ENCODE results near the gene ATR.

DNA sequence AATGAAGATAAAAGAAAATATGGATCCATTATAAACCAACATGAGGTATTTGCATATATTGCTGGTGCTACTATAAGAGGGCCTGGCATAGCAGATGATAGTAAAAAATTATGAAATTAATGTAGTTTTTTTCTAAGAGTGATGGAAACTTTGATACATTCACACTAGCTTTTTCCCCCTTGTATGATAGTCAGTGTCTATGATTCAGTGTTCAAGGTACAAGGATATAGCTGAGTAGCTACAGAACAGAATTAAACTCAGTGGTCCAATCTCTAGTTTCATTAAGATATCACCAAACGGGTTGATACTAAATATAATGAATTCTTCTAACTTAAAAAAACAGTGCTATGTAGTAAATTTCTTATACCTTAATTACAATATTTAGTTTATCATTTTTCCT lies 80.8 kb downstream of the ATR start:
- TF ChIP-seq, protein P1, sequence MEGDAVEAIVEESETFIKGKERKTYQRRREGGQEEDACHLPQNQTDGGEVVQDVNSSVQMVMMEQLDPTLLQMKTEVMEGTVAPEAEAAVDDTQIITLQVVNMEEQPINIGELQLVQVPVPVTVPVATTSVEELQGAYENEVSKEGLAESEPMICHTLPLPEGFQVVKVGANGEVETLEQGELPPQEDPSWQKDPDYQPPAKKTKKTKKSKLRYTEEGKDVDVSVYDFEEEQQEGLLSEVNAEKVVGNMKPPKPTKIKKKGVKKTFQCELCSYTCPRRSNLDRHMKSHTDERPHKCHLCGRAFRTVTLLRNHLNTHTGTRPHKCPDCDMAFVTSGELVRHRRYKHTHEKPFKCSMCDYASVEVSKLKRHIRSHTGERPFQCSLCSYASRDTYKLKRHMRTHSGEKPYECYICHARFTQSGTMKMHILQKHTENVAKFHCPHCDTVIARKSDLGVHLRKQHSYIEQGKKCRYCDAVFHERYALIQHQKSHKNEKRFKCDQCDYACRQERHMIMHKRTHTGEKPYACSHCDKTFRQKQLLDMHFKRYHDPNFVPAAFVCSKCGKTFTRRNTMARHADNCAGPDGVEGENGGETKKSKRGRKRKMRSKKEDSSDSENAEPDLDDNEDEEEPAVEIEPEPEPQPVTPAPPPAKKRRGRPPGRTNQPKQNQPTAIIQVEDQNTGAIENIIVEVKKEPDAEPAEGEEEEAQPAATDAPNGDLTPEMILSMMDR (conservative IDR thresholded peaks at IDR 0.05; ENCODE audit: low read depth, low read length), result no peak
- TF ChIP-seq EZH2 (IDR thresholded peaks at IDR 0.05; ENCODE audit: low read length, unreplicated experiment), result no peak
